Kidney epithelial cell (primary cell): Measurements from ENCODE around the gene TEPSIN. TPM values are rescaled to one million over a fixed set of nuclear protein-coding genes. Genes with fewer than 3 reads are reported as not detected.
A peak's percentile ranks its signal among the peaks of the same experiment; 100 is the strongest.

Experiments
- DNase-seq: peaks from one replicate; pipeline ENCODE4 v3.0.0-alpha.2; 2010; ENCODE audit warnings: low read depth
- H3K27me3 ChIP-seq: 2 replicates; pipeline ENCODE4 v1.6.0; 2011; ENCODE audit warnings: low read length; ENCODE audit not compliant: control insufficient read depth, insufficient read depth
- H3K36me3 ChIP-seq: 2 replicates; pipeline ENCODE4 v1.5.1; 2011; ENCODE audit warnings: low read length; ENCODE audit not compliant: control insufficient read depth, insufficient read depth
- H3K4me3 ChIP-seq: 2 replicates; pipeline ENCODE4 v1.5.1; 2011; ENCODE audit warnings: low read depth, mild to moderate bottlenecking, control low read depth, low read length
- CTCF ChIP-seq: IDR thresholded peaks from 2 replicates; pipeline ENCODE4 v1.5.1; 2011; ENCODE audit warnings: mild to moderate bottlenecking, moderate library complexity, low read length, control low read depth, inconsistent platforms; ENCODE audit not compliant: insufficient read depth, poor library complexity, severe bottlenecking
- total RNA-seq: library from RNA; depleted of rRNA; stranded (reverse); fragments of >200 nt; gene quantifications from 2 replicates; pipeline ENCODE4 v1.2.3, GENCODE V29; 2015

TEPSIN gene
- total RNA-seq, 1 donor from 2014 or later, result 17.0 TPM

DNA sequence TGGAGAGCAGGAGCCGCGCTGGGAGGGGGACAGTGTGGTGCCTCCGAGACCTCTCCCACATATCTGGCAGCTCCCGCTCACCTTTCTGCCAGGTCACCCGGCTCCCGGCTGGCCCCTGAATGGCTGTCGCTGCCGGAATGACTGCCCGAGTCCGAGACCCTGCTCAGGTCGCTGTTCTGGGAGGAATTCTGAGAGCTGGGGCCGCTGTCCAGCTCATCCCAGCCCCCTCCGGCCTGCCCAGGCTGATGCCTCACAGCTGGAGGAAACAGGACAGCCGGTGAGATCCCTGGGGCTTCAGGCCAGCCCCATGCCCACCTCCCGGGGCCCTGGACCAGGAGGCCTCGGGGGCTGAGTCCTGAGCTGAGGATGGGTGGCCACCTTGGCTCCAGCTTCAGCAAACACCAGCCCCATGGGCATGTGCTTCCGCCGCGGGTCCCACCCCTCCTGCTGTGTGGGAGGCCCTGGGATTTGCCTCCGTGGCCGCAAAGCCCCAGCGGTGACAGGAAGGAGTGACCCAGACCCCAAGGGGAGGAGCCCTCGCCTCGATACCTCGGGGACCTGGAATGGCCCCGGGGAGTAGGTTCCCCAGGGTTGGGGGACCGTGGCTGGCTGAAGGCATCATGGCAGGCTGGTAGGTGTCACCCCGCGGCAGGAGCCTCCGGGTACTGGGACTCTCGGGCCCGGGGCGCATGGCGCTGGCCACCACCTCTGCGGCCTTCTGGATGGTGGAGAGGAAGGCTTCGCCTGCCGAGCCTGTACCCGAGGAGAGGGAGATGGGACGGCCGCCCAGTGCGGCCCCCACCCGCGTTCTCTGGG lies 6.9 kb downstream of the TEPSIN start:
- no peak overlapping the region for H3K4me3 ChIP-seq
- H3K27me3 ChIP-seq, result no peaks in the 10 kb centered on the region
- no peak for DNase-seq
- no peak for TF ChIP-seq CTCF
- no peaks in the 10 kb centered on the region for H3K36me3 ChIP-seq

GRCh38 chr17:81231121-81231645 lies 7.7 kb downstream of the TEPSIN start:
- no peak for DNase-seq
- Histone ChIP-seq H3K4me3 (no peak overlapping the region), H3K27me3 (no peaks in the 10 kb centered on the region), H3K36me3 (no peaks in the 10 kb centered on the region)
- no peak for TF ChIP-seq CTCF

- TF ChIP-seq CTCF, result peak; percentile 28
- no peak for DNase-seq
- no peak overlapping the region for H3K4me3 ChIP-seq
- no peaks in the 10 kb centered on the region for H3K36me3 ChIP-seq
- H3K27me3 ChIP-seq, result no peaks in the 10 kb centered on the region
Observed at GRCh38 chr17:81230043-81230820, 8.6 kb downstream of the TEPSIN start.

DNA sequence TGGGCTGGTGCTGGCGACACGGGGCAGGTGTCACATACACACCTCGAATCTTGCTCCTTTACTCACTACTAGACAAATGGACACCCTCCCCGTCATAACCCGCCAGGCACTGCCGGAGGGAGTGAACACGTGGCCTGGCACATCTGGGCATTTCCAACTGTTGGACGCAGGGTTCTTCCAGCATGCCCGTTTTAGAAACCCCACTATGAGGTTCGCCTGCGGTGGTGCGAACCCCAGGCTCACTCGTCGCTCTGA lies 9.3 kb downstream of the TEPSIN start:
- Histone ChIP-seq H3K27me3 (no peaks in the 10 kb centered on the region), H3K36me3 (no peaks in the 10 kb centered on the region), H3K4me3 (no peak overlapping the region)
- no peak for DNase-seq
- TF ChIP-seq CTCF, result no peak

GRCh38 chr17:81228834-81229665 lies 9.8 kb downstream of the TEPSIN start:
- no peaks in the 10 kb centered on the region for H3K27me3 ChIP-seq
- no peak for DNase-seq
- H3K4me3 ChIP-seq, result no peak overlapping the region
- no peak for TF ChIP-seq CTCF
- no peaks in the 10 kb centered on the region for H3K36me3 ChIP-seq
